NCI-H345 (cell line): Measurements from ENCODE around the gene AFG3L2.

Source experiments
- DNase-seq: peaks from one replicate; lab custom pipeline; 2025; lab: John Stamatoyannopoulos, UW

The AFG3L2 gene

GRCh38 chr18:12361770-12362378 is 15.2 kb downstream of the AFG3L2 start:
- DNase-seq, result no peak

GRCh38 chr18:12359515-12359927 is 17.5 kb downstream of the AFG3L2 start:
- no peak for DNase-seq

GRCh38 chr18:12352188-12352587 is 24.8 kb downstream of the AFG3L2 start:
- no peak for DNase-seq

DNA sequence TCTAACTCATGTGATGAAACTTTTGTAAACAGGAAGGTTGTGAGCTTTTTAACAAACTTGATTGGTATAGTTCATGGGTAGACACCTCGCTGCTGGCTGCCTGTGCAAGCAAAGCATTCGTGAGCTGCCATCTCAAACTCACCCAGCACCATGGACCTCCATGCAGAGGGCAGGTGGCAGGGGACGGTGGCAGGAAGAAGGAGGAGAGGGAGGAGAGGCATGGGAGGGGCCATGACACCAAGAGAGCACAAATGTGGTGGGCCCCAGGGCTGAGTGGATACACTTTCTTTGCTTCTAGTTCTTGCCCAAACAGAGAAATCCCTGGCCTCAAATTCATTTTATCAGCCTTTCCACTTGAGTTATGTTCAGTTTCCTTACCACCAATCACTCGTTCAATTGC is 29.1 kb downstream of the AFG3L2 start:
- no peak for DNase-seq

- DNase-seq, result no peak
Measured at GRCh38 chr18:12346240-12346565, 30.8 kb downstream of the AFG3L2 start.

DNA sequence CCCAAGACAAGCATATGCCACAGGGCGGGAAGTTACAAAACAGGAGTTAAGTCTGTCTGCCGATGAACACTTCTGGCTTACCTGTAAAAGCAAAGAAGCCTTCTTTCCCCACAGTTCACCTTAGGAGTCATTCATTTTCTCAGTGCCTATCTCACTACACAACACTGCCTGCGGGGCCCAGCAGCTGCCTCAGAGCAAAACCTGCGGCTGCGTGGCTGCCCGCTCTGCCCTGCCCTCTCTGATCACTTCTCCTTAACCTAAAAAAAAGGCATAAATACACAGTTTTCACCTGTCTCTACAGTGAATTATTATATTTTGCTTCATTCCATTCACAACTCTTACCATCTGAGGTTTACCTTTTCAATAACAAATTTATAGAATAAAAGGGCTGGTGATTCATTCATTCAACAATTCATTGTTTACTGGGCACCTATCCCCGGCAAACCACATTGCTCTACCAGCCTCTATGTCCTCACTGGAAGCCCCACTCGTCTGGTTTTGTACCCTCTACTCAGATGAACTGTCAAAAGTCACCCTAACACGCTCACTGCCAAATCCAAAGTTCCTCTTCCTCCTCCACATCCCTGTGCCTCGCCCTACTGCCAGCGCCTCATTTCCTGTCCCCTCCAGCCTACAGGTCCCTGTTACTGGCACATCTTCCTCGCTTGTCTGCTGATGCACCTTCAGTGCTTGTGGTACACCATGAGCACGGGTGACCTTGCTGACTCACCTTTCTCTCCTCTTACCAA is 31.4 kb downstream of the AFG3L2 start:
- no peak for DNase-seq

DNA sequence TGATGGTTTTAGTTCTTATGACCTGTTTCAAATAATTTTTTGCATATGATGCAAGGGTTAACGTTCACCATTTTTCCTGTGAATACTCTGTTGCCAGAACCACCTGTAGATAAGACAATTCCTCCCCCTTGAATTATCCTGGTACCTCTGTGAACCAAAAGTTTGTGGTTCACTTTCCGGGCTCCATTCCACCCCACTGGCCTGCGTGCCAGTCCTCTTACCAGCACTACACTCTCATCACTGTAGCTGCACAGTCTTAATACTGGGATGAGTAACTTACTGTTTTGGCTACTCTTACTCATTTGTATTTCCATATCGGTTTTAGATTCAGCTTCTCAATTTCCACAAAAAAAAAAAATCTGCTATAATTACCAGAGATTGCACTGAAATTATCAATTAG is 34.4 kb downstream of the AFG3L2 start:
- no peak for DNase-seq

- no peak for DNase-seq
Measured at GRCh38 chr18:12340945-12341660, 35.9 kb downstream of the AFG3L2 start.

DNA sequence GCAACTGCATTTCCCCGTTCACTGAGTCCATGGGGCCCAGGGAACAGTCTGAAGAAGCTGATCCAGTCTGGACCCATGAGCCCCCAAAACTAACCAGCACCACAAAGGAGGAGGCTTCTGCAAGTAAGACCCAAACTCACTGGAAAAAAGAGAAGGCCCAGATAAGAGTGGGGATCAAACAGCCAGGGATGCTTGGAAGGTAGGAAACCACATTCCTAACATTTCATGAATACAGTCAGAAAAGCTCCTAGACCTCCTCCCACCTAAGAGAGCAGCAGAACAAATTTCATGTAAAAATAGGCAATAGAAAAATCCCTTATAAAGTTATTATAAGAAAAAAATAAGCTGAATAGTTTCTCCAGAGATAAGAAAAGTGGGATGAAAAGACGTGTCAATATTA is 38.6 kb downstream of the AFG3L2 start:
- no peak for DNase-seq

- DNase-seq, result no peak
Measured at GRCh38 chr18:12336887-12337286, 40.1 kb downstream of the AFG3L2 start.

DNA sequence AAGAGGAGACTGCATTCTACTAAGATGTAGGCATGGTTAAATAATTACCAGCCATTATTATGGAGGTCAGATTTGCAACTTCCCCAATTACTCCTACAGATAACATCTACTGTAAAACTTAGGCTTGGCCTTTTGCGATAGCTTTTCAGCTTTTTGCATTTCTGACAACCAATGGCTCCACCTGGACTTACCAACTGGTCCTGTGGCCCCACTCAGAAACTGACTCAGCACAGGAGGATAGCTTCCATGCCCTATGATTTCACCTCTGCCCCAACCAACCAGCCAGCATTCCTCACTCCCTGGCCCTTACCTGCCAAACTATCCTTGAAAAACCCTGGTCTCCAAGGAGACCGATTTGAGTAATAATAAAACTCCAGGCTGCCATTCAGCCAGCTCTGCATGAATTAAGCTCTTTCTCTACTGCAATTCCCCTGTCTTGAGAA is 40.8 kb downstream of the AFG3L2 start:
- no peak for DNase-seq

DNA sequence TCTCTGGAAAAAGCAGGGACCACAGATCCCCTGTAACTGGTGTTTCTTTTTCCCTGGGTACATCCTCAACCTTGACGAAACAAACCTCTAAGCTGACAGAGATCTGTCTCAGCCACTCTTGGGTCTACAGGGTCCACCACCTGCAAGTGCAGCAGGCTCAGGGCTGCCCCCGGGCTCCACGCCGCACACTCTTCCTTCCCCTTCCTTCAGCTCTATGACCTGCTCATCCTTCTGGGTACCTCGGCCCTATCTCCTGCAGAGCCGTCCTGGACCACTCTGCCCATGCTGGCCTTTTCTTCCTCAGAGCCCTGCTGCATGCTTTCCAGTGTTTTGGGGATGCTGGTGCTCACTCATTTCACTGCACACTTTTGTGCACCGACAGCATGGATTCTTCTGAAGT is 41.5 kb downstream of the AFG3L2 start:
- DNase-seq, result no peak

- no peak for DNase-seq
Measured at GRCh38 chr18:12334863-12335262, 42.2 kb downstream of the AFG3L2 start.

- DNase-seq, result no peak
Measured at GRCh38 chr18:12334366-12334808, 42.6 kb downstream of the AFG3L2 start.

DNA sequence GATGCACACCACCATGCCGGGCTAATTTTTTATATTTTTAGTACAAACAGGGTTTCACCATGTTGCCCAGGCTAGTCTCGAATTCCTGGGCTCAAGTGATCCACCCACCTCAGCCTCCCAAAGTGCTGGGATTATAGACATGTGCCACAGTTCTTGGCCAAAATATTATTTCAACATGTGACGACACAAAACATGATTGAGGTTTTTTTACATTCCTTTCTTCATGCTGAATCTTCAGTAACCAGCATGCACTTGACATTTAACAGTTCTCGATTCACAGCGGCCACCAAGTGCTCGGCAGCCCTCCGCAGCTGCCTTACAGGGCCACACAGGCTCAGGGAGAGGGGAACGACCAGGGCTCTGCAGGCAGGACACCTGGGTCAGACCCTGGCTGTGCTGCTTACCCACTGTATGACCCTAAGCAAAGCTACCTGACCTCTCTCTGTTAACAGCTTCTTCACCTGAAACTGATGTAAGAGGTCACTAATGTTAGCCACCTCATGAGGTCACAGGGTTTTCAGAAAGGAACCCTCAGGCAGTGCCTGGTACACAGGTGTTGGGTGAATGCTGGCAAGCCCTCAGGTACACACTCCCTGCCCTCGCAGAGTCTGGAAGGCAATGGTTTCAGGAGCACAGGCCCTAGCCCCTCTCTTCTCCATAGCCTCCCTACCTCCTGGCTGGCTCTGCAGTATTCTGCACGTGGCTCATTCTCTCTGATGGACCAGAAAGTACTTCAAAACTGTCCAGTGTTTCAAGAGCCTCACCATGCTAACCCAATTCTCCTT is 43.3 kb downstream of the AFG3L2 start:
- DNase-seq, result no peak

DNA sequence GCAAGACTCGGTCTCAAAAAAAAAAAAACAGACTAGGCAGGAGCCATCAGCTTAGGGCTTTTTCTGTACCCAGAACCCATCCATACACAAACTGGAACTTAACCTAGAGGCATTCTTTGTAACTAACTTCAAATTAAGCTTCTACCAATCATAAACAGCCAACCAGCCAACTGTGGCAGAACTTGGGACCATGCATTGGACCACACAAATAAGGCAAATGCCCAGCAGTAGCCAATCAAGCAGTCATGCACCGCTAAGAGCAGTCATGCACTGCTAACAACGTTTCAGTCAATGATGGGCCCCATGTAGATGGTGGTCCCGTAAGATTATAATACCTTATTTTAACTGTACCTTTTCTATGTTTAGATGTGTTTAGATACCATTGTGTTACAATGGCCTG is 46.3 kb downstream of the AFG3L2 start:
- no peak for DNase-seq

DNA sequence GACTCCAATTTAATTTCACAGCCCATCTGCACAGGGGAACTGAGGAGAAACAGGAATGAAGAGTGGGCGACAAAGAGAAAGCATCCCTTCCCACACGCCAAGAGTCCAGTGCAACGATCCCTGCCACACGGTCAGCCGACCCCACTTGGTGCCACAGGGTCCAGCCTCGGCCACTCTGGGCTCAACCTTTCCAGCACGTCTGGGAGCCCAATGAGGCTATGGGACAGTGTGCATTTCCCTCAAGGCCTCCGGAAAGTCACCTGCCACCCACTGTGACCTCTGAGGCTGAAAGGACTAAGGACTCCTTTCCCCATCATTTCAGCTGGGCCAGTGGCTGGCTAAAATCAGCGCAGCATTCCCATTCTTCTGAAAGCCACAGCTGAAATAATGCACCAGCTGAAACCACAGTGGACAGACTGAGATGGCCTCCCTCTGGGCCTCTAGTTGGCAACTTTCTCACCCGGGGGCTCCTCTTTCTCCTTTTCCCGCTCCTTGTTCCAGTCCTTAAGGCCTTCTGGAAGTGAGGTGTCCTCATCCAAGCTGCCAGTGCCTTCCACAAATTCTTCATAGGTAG is 47.8 kb downstream of the AFG3L2 start:
- DNase-seq, result no peak

- DNase-seq, result no peak
Measured at GRCh38 chr18:12328179-12328823, 48.7 kb downstream of the AFG3L2 start.

GRCh38 chr18:12327510-12328178 is 49.4 kb downstream of the AFG3L2 start:
- DNase-seq, result peak; percentile 61

- no peak for DNase-seq
Measured at GRCh38 chr18:12326711-12327460, 50.1 kb downstream of the AFG3L2 start.
